ENCODE measurements around the gene PTTG1IP.

The PTTG1IP gene

GRCh38 chr21:44800971-44801467 is 72.5 kb downstream of the PTTG1IP start:
- H3K4me3 ChIP-seq (ENCODE audit: low read depth in 1 of 2, low read length in 2 of 2): peak overlapping the region; percentile 78 to 80
- peaks cover 6 to 32% of the 10 kb centered on the region in 2 donors for H3K36me3 ChIP-seq (ENCODE audit: control insufficient read depth in 1 of 2, insufficient read depth in 2 of 2, low read length in 2 of 2)
- peak overlapping the region; percentile 54 to 62 for H3K9ac ChIP-seq (ENCODE audit: low read depth in 1 of 2, low read length in 2 of 2)
- H3K4me1 ChIP-seq (ENCODE audit: control insufficient read depth in 1 of 2, insufficient read depth in 2 of 2, low read length in 2 of 2): peaks cover 22 to 23% of the 10 kb centered on the region in 2 donors
- H3K9me3 ChIP-seq (ENCODE audit: control insufficient read depth in 1 of 2, low read length in 2 of 2): no peaks in the 10 kb centered on the region
- no peaks in the 10 kb centered on the region for H3K27me3 ChIP-seq (ENCODE audit: control insufficient read depth in 1 of 2, insufficient read depth in 2 of 2, low read length in 2 of 2)
- H3K27ac ChIP-seq (ENCODE audit: low read depth, low read length): no peak overlapping the region

- no peak overlapping the region for H3K27ac ChIP-seq (ENCODE audit: low read depth, low read length)
- H3K4me1 ChIP-seq (ENCODE audit: control insufficient read depth in 1 of 2, insufficient read depth in 2 of 2, low read length in 2 of 2): peaks cover 22 to 23% of the 10 kb centered on the region in 2 donors
- peak overlapping the region in 1 of 2 donors; percentile 78 for H3K4me3 ChIP-seq (ENCODE audit: low read depth in 1 of 2, low read length in 2 of 2)
- H3K9me3 ChIP-seq (ENCODE audit: control insufficient read depth in 1 of 2, low read length in 2 of 2): no peaks in the 10 kb centered on the region
- peaks cover 0 to 28% of the 10 kb centered on the region in 2 donors for H3K36me3 ChIP-seq (ENCODE audit: control insufficient read depth in 1 of 2, insufficient read depth in 2 of 2, low read length in 2 of 2)
- peak overlapping the region in 1 of 2 donors; percentile 54 for H3K9ac ChIP-seq (ENCODE audit: low read depth in 1 of 2, low read length in 2 of 2)
- H3K27me3 ChIP-seq (ENCODE audit: control insufficient read depth in 1 of 2, insufficient read depth in 2 of 2, low read length in 2 of 2): no peaks in the 10 kb centered on the region
These were observed 73.4 kb downstream of the PTTG1IP start for GRCh38 chr21:44800103-44800502.

GRCh38 chr21:44799646-44800045 is 73.8 kb downstream of the PTTG1IP start:
- no peak overlapping the region for H3K27ac ChIP-seq (ENCODE audit: low read depth, low read length)
- H3K27me3 ChIP-seq (ENCODE audit: control insufficient read depth in 1 of 2, insufficient read depth in 2 of 2, low read length in 2 of 2): no peaks in the 10 kb centered on the region
- no peaks in the 10 kb centered on the region for H3K9me3 ChIP-seq (ENCODE audit: control insufficient read depth in 1 of 2, low read length in 2 of 2)
- H3K4me3 ChIP-seq (ENCODE audit: low read depth in 1 of 2, low read length in 2 of 2): no peak overlapping the region
- no peak overlapping the region for H3K9ac ChIP-seq (ENCODE audit: low read depth in 1 of 2, low read length in 2 of 2)
- H3K4me1 ChIP-seq (ENCODE audit: control insufficient read depth in 1 of 2, insufficient read depth in 2 of 2, low read length in 2 of 2): peaks cover 22 to 23% of the 10 kb centered on the region in 2 donors
- H3K36me3 ChIP-seq (ENCODE audit: control insufficient read depth in 1 of 2, insufficient read depth in 2 of 2, low read length in 2 of 2): peaks cover 0 to 23% of the 10 kb centered on the region in 2 donors

Data from duodenal mucosa (tissue), 2 donors.